Fibroblast of skin of scalp (primary cell): Measurements from ENCODE around the gene TRA2A. TPM values are rescaled to one million over a fixed set of nuclear protein-coding genes. Genes with fewer than 3 reads are reported as not detected.
"Not testable (repeated sequence)": the region's sequence is repeated elsewhere in the genome, so short reads cannot be mapped to it uniquely, and the experiment has no call there.

Source experiments
- DNase-seq: peaks from one replicate; pipeline ENCODE4 v3.0.0-alpha.2; 2013
- polyA plus RNA-seq, 2 experiments: library from polyadenylated mRNA; unstranded; fragments of 120-200 nt; gene quantifications; one replicate each; pipeline ENCODE4 v1.2.1, GENCODE V29; 2013; ENCODE audit not compliant: insufficient read length in 2 of 2

Gene TRA2A
- 73.0 TPM for polyA plus RNA-seq (2013, experiment 1 of 2; ENCODE audit: insufficient read length)
- polyA plus RNA-seq (2013, experiment 2 of 2; ENCODE audit: insufficient read length), result 93.9 TPM

DNA sequence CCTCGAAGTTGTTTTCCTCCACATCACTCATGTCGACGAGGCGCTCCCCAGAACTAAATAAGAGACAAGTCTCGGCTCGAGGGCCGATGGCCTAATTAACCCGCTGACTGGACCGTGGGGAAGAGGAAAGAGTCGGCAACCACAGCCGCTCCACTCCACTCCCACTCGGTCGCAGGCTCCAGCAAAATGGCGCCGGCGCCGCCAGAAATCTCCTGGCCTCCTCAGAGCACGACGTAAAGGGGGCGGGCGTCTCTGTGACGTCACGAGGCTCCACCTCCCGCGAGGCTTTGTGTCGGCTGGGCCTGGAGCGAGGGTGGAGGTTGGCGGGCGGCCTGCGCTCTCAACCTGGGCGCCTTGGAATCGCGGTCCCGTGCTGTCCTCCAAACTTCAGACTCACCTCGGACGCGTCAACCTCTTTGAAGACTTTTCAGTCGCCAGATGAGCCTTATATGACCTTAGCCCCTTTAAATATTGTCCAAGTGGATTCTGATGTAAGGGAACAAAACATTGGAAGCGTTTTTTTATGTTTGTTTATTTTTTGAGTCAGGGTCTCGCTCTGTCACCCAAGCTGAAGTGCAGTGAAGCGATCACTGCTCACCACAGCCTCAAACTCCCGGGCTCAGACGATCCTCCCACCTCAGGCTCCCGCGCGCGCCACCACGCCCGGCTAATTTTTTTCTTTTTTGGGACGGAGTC is at the start of gene TRA2A:
TRA2A (minus strand) TSS at position 188 of the 696 bp plus-strand sequence; CDS start at position 31, 157 bp downstream.
- DNase-seq, result peak; percentile 96

DNA sequence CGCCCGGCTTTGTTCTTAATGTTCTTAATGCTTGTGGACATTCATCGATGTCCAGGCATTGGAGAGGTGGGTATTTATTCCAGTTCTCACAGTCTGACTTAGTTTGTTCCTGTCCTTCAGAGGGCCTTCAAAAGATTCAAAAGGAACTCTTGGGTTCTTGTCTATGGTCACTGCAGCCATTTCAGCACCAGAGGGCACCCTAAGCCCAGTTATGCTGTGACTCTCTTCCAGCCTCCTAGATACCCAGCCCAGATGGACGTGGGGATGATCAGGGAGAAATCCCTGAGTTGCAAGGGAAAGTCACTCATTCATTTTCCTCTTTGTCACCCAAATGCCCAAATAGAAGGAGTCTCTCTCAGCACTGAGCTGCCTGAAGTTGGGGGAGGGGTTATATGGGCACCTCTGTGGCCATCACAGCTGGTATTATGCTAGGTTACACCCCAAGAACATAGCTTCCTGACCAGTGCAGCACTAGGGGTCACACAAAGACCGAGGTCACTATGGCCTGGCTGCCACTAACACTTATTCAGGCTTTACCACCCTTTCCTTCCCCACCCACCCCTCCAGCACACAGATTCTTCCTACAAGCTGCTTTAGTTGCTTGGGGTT is 38.9 kb upstream of the TRA2A start:
- DNase-seq, result peak; percentile 79

DNA sequence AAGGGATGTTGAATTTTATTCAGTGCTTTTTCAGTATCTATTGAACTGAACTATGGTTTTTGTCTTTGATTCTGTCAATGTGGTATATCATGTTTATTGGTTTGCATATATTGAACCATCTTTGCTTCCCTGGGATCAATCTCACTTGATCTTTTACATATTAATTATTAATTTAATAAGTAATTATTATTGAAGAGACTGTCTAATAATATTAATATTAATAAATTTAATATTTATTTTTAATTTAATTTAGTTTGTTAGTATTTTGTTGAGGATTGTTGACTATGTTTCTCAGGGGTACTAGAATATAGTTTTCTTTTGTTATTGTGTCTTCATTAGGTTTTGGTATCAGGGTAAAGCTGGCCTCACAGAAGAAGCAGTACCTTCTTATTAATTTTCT is 26.5 kb upstream of the TRA2A start:
- DNase-seq, result no peak

DNA sequence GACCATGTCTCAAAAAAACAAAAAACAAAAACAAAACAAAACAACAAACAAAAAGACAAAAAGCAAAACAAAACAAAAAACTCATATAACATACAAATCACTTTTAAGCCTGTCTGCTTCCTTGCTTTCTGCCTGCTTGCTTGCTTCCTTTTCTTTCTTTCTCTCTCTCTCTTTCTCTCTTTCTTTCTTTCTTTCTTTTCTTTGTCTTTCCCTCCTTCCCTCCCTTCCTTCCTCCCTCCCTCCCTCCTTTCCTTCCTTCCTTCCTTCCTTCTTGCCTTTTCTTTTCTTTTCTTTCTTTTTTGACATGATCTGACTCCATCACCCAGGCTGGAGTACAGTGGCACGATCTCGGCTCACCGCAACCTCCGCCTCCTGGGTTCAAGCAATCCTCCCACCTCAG is 15.9 kb upstream of the TRA2A start:
- no peak for DNase-seq

DNA sequence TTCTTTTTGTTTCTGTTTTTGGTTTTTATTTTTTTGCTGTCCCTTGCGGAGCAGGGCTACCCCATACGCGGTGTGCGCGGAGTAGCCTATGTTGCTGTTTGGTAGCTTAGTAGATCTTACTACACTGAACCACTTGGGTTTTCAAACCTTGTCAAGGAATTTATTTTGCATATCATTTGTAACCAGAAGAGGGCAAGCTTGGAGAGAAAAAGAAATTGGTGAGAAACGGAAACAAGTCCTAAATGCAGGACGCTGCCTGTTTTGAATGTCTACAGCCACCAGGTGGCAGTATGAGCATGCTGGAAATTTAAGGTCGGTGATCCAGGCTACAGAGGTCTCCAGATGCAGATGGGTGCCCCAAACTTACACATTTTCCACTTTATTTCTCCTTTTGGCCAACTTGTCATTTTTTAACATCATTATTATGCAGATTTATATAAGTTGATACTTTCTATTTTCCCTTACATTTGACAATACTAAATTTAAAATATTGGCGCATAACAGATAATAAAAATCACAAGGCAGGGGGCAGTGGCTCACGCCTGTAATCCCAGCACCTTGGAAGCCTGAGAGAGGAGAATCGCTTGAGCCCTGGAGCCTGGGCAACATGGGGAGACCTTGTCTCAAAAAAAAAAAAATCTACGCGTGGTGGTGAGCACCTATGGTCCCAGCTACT is 15.3 kb upstream of the TRA2A start:
- DNase-seq, result peak; percentile 89

DNA sequence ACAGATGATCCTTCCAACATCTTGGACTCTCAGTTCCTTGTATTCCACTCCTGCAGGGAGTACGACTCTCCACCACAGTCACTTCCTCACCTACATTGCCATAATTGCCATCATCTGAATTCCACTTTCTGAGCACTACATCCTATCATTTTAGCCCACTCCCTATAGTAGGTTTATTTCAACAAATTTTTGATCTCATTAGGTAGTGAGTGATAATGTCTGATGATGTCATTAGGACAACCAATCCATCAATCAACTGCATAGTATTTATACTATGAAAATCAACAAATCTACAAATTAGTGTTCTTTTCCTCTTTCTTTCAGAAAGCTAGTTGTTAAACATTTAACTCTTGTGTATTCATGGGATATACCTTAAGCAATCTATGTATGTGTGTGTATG is 13.7 kb upstream of the TRA2A start:
- DNase-seq, result no peak

DNA sequence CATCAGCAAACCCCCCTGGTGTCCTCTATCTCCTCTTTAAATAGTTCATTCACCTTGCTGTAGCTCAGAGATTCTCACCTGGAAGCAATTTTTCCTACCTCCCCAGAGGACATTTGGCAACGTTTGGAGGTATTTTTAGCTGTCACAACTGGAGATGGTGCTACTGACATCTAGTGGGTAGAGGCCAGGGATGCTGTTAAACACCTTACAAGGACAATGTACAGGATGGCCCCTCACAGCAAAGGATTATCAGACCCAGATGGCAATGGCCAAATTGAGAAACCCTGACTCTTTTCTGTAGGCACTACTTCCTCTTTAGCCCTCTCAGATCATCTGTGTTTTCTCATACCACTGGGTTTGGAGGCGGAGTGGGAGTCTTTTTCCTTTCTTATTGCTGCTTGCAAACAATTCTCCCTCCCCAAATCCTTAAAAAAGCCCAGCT is 13.2 kb upstream of the TRA2A start:
- no peak for DNase-seq

DNA sequence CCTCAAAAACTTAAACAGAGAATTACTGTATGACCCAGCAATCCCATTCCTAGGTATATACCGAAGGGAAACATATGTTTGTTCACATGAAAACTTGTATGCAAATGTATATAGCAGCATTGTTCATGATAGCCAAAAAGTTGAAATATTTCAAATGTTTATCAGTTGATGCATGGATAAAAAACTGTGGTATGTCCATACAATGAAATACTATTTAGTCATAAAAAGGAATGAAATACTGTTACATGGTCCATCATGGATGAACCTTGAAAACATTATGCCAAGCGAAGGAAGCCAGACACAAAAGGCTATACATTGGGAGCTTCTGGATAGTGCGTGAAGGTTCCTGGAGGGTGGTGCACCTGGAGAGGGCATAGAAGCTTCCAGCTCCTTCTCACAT is 11.0 kb upstream of the TRA2A start:
- no peak for DNase-seq

DNA sequence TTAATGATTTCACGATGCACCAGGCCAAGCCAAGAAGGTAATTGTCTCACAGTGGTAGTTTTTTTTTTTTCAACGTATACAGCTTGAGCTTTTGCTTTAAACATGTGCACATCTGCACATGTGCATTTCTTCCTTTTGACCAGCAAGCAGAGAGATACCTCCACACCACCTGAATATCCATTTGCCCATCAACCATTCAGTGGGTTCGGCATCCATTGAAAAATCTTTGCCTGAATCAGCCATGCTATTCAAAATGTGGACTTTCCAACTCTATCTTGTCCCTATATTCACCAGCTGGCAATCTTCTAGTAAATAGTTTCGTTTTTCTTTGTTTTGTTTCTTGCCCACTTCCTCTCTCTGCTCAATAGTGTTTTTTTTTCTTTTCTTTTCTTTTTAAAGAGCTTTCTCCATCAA is 7.7 kb upstream of the TRA2A start:
- DNase-seq, result no peak

DNA sequence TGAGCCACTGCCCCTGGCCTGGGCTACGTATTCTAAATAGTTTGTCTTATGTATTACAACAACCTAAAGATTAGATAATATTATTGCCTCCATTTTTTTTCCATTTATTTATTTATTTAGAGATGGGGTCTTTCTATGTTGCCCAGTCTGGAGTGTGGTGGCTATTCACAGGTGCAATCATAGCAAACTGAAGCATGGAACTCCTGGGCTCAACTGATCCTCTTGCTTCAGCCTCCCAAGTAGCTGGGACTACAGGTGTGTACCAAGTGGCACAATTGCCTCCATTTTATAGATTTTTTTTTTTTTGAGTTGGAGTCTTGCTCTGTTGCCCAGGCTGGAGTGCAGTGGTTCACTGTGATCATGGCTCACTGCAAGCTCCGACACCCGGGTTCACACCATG is 6.5 kb upstream of the TRA2A start:
- DNase-seq, result no peak

DNA sequence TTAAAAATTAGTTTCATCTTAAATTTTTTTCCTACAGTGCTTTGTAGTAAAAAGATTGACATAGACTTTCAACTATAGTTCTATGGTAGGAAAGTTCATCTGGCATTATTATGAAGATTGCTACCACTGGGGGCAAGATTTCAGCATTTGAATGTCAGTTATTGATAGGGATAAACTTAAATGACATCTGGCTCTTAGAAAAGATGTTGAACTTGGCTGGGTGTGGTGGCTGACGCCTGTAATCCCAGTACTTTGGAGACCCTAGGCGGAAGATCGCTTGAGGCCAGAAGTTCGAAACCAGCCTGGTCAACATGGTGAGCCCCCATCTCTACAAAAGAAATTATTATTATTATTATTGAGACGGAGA is 1.4 kb upstream of the TRA2A start:
- DNase-seq, result peak; percentile 1

DNA sequence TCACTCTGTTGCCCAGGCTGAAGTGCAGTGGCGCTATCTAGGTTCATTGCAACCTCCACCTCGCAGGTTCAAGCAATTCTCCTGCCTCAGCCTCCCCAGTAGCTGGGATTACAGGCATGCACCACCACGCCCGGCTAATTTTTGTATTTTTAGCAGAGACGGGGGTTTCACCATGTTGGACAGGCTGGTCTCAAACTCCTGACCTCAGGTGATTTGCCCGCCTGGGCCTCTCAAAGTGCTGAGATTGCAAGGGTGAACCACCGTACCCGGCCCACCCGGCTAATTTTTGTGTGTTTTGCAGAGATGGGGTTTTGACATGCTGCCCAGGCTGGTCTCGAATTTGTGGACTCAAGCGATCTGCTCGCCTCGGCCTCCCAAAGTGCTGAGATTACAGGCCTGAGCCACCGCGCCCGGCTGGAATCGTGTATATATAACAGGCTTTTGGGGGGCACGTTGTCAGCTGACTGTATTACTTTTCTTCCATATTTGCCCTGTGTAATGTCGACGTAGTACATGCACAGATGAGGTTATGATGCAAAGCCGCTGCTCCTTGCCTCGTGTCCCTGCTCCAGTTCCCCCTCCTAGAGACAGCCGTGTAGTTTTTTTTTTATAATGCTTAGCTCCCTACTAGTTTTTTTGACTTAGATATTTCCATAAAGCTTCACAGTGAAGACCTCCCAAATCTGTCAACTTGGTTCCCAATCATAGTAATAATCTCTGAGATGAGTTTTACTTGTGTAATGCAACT is 883 bp upstream of the TRA2A start:
- no peak for DNase-seq

DNA sequence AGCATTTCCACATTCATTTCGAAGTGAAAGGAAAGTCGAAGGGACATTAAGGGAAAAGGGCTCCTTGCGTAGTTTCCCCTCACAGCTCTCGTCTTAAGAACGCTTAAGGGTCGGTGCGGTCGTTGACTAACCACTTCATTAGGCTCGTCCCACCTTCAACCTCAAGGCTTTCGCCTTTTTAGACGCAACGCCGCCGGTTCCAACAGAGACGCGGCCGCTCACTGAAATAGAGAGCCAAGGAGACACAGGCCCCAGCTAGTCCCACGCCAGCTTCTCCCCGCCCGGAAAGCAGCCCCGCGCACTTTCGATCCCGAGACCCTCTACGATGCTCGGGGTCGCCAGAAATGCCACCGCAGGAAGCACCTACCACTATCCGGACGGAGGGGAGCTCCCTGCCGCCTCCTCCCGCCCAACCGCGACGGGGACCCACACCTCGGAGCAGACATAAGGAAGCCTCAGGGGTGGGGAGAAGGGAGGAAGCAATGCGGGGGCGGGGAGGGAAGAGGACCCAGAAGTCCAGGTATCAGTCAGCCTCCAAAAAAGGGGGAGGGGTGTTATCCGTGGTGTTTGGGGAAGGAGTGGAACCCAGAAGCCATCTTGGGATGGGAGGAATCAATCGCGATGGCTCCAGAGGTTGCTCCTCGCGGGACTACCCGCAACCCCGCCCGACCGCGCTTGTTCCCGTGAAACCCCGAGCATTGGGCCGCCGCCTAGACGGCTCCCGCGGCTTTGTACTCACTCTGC is 559 bp downstream of the TRA2A start:
- DNase-seq, result peak; percentile 66

DNA sequence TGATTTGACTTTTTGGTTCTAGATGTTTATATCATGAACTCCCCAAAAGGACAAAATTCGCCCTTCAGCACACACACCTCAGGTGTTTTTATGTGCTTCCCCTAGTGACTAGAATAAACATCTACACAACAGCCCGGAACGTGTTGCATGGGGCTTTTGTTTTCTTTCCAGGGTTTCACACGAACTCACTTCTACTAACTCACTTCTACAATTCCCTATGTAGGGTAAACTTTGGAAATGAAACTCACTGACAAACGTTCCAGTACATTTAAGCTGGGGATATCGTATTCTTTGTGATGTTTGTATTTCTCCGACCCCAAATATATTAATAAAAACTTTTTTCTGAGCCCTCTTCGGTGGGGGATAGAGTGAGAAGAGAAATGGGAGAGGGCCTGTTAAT is 1.4 kb downstream of the TRA2A start:
- peak; percentile 8 for DNase-seq

DNA sequence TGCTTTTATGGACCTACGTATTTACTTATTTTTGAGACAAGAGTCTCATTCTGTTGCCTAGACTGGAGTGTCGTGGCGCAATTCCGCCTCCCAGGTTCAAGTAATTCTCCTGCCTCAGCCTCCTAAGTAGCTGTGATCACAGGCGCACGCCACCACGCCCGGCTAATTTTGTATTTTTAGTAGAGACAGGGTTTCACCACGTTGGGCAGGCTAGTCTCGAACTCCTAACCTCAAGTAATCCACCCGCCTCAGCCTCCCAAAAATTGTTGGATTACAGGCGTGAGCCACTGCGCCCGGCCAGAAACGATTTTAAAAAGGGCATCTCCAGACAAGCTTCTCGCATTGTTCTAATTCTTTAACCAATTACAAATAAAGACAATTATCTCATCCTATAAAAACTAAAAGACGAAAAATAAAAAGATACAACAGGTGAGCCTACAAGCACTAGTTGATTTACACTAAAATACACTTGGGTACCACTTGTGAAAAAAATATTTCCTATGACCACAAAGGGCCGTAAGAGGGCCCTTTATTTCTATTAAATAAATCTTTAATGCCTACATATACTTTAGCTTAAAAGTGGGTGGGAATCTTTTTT is 2.4 kb downstream of the TRA2A start:
- DNase-seq, result no peak

DNA sequence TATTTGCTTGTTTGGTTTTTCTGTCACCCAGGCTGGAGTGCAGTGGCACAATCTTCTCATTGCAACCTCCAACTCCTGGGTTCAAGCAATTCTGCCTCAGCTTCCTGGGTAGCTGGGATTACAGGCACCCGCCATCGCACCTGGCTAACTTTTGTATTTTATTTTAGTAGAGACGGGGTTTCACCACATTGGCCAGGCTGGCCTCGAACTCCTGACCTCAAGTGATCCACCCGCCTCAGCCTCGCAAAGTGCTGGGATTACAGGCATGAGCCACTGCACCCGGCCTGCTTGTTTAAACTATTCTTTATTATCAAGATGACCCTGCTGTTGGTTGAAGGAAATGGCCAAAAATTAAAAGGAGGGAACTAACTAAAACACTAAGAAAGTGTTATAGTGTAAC is 6.2 kb downstream of the TRA2A start:
- not testable (repeated sequence) for DNase-seq

DNA sequence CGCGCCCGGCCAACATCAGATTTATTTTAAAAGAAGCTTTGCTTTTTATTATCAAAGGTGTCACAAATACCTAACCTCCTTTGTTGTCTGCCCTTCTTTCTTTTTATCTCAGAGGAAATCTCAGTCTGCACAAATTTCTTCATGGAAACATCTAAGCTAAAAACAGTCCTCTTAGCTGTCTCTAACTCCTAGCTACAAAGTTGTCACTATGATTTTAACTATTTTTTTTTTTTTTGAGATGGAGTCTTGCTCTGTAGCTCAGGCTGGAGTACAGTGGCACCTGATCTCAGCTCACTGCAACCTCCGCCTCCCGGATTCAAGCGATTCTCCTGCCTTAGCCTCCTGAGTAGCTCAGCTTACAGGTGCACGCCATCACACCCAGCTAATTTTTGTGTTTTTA is 7.3 kb downstream of the TRA2A start:
- no peak for DNase-seq

DNA sequence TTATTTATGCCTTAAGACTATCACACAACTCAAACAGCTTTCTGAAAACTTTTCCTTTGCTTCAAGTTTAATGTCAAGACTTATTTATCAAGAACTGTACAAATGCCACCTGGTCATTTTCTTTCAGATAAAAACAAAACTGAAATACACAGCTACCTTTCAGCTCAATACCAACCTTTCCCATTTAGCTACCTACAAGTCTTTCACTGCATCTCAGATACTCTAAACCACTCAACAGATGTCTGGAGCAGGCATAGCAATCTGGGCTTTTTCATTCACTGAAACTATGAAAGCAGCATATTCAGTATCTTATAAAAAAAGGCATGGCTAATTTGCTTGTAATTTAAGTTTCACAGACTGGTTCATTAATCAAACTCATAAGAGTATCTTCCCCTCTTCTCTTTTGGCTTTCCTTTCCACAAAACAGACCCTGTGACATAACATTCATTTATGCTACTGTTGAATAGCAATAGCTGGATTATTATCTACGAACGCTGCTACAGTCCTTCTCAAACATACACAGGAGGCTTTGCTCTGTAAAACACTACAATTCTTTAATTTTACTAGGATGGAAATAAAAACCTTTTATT is 8.2 kb downstream of the TRA2A start:
- DNase-seq, result no peak

DNA sequence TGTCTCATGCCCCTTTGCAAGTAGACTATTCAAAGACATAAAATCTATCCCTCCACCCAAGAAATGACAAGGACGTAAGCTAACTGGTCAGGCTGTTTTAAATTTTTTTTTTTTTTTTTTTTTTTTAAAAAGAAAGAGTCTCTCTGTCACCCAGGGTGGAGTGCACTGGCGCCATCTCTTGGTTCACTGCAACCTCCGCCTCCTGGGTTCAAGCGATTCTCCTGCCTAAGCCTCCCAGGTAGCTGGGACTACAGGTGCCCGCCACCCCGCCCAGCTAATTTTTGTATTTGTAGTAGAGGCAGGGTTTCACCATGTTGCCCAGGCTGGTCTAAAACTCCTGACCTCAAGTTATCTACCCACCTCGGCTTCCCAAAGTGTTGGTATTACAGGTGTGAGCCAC is 11.2 kb downstream of the TRA2A start:
- DNase-seq, result peak; percentile 1

DNA sequence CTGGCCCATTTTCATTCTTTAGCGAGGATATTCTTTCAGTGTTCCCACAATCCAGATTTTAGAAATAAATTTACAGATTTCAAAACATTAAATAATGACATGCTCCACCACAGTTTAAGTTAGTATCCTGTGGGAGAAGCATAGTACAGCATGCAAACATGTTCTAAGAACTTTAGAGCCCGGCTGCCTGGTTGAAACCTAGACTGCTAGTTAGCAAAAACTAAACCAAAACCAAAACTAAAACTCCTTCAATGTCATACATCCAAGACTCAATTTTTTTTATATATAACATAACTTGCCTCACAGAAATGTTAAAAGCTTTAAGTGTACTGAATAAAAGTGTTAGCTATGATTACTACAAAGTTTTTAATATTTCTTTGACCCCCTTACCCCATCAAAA is 17.0 kb downstream of the TRA2A start:
- DNase-seq, result no peak

DNA sequence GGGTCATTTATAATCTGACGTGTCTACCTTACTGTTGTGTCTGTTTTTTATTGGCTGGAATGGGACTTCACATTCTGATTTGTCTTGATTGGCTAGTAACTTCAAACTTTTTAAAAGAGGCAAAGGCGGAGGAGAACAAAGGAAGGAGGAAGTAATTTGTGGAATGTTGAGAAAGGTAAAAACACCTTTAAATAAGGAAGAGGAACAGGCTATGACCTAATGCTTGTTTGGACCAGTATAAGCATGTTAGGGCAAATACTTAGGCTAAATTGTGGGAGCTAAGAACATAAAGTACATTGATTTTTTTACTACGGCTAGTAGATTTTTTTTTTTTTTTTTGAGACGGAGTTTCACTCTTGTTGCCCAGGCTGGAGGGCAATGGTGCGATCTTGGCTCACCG is 18.0 kb downstream of the TRA2A start:
- not testable (repeated sequence) for DNase-seq

DNA sequence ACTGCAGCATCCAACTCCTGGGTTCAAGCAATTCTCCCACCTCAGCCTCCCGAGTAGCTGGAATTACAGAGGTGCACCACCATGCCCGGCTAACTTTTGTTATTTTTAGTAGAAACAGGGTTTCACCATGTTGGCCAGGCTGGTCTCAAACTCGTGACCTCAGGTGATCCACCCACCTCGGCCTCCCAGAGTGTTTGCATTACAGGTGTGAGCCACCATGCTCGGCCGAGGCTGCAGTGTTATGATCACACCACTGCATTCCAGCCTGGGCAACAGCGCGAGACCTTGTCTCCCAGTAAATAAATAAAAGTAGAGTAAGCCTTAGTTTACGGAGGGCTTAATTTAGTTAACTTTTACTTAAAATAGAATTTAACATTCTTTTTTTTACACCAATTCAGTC is 37.8 kb downstream of the TRA2A start:
- no peak for DNase-seq
